Transverse colon (tissue), 4 donors: ENCODE results near the gene CHCHD3. TPM values are rescaled to one million over a fixed set of nuclear protein-coding genes. Genes with fewer than 3 reads are reported as not detected.

ENCODE experiments used
- DNase-seq: peaks from one replicate; pipeline ENCODE4 v3.0.0-alpha.2; 2019
- H3K27ac ChIP-seq, 4 donors: fragments of 200-600 bp; sonication (generic); 2 replicates each; pipeline ENCODE4 v1.5.1; 2016 to 2018; ENCODE audit warnings: inconsistent platforms in 4 of 4
- H3K27me3 ChIP-seq: fragments of 200-600 bp; sonication (generic); 2 replicates; pipeline ENCODE4 v1.5.1; 2017; ENCODE audit warnings: inconsistent platforms
- H3K36me3 ChIP-seq, 4 donors: fragments of 200-600 bp; sonication (generic); 2 replicates each; pipeline ENCODE4 v1.5.1; 2017 to 2019; ENCODE audit warnings: inconsistent platforms in 4 of 4
- H3K4me1 ChIP-seq, 4 donors: fragments of 200-600 bp; sonication (generic); 2 replicates each; pipeline ENCODE4 v1.5.1; 2017 to 2020; ENCODE audit warnings: inconsistent platforms in 4 of 4
- H3K4me3 ChIP-seq, 4 donors: fragments of 200-600 bp; sonication (generic); 1 replicate in 1 of 4; 2 replicates in 3 of 4; pipeline versions ENCODE4 v1.5.1 to v1.6.1; 2017 to 2019; ENCODE audit warnings: inconsistent platforms in 4 of 4
- H3K9me3 ChIP-seq, 2 donors: fragments of 200-600 bp; sonication (generic); 2 replicates each; pipeline ENCODE4 v1.5.1; 2017 to 2019; ENCODE audit warnings: inconsistent platforms in 2 of 2
- EP300 ChIP-seq: sonication (generic); formaldehyde crosslinking; IDR thresholded peaks from one replicate; pipeline ENCODE4 v1.6.1; 2017; ENCODE audit warnings: antibody characterized with exemption, low read depth
- POLR2A ChIP-seq: fragments of 450-650 bp; IDR thresholded peaks from one replicate; pipeline ENCODE4 v1.6.1; 2016; ENCODE audit warnings: antibody characterized with exemption, mild to moderate bottlenecking, moderate library complexity
- POLR2AphosphoS5 ChIP-seq, 3 donors: sonication (generic); formaldehyde crosslinking; IDR thresholded peaks; one replicate each; pipeline ENCODE4 v1.6.1; 2016; ENCODE audit warnings: antibody characterized with exemption in 3 of 3
- WGBS, 2 donors: methylation state at CpG; one replicate each; pipeline ENCODE4 v1.1.5; 2018; ENCODE audit warnings: low coverage in 1 of 2; 5-methylcytosine and 5-hydroxymethylcytosine counted together
- in situ Hi-C, 4 donors: fragments of 200-750 bp; cut with MboI; loops; one replicate each; pipeline versions ENCODE4 v1.15.0 to v1.15.1; 2017; ENCODE audit warnings: low sequenced_read_pairs in 3 of 4, low pct_ligation_motif_present in 1 of 4, low pct_unique_long_range_greater_than_20kb in 1 of 4
- intact Hi-C: fragments of 100-400 bp; cut with DNase I; formaldehyde crosslinking; loops from one replicate; pipeline ENCODE4 v1.15.1; 2023; ENCODE audit warnings: low total_unique reads
- total RNA-seq, 4 donors: library from RNA; depleted of rRNA; stranded (reverse); fragments of >200 nt; gene quantifications; one replicate each; pipeline ENCODE4 v1.1.0, GENCODE V29; 2016
- TF ChIP-seq, protein P1 (sequence below), 5 experiments: fragments of 200-600 bp in 3 of 5; fragments of 450-650 bp in 2 of 5; sonication (generic) in 3 of 5; IDR thresholded peaks; 1 replicate in 2 of 5; 2 replicates in 3 of 5; pipeline ENCODE4 v1.5.1; 2016 to 2017; ENCODE audit warnings: antibody characterized with exemption in 5 of 5, inconsistent platforms in 3 of 5, mild to moderate bottlenecking in 2 of 5, moderate library complexity in 1 of 5

The CHCHD3 gene
- total RNA-seq, 4 donors from 2014 or later: 49.4 to 78.1 (median 52.9) TPM

DNA sequence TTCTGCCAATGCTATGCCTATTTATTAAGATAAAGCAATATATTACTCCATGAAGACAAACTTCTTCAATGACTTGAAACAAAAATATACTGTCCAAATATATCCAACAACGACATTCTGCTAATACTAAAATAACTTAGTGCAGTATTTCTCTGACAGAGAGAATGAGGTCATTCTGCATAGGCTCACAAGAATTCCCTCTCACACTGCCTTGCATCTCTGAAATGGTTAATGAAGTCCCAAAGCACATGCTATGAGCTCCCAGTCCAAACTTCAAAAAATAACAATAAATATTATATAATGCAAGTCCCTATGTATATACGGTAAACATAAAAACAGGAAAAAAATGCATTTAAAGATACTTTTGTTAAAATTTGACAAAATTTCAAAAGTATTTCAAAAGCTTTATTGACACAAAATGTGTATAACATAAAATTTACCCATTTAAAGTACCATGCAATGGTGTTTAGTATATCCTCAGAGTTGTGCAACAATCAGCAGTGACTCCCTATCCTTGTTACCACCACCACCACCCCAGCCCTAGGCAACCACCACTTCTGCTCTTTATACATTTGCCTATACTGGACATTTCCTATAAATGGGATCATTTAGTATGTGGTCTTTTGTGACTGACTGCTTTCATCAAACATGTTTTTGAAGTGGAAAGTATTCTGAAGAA lies 27.6 kb downstream of the CHCHD3 start:
- in situ Hi-C loops: no loop called here
- Histone ChIP-seq H3K4me1 (peaks cover 3 to 31% (median 11%) of the 10 kb centered on the region in 4 donors), H3K4me3 (no peak overlapping the region), H3K9me3 (no peaks in the 10 kb centered on the region), H3K27ac (no peak overlapping the region), H3K27me3 (no peaks in the 10 kb centered on the region), H3K36me3 (no peaks in the 10 kb centered on the region)
- WGBS, 2 donors: 78 to 80% methylated on average over 2 of the region's 2 CpGs
- intact Hi-C loops: no loop called here
- no peak for DNase-seq
- TF ChIP-seq EP300 (no peak), POLR2AphosphoS5 (IDR thresholded peaks at IDR 0.05) (no peak), POLR2A (no peak)
- TF ChIP-seq, protein P1, sequence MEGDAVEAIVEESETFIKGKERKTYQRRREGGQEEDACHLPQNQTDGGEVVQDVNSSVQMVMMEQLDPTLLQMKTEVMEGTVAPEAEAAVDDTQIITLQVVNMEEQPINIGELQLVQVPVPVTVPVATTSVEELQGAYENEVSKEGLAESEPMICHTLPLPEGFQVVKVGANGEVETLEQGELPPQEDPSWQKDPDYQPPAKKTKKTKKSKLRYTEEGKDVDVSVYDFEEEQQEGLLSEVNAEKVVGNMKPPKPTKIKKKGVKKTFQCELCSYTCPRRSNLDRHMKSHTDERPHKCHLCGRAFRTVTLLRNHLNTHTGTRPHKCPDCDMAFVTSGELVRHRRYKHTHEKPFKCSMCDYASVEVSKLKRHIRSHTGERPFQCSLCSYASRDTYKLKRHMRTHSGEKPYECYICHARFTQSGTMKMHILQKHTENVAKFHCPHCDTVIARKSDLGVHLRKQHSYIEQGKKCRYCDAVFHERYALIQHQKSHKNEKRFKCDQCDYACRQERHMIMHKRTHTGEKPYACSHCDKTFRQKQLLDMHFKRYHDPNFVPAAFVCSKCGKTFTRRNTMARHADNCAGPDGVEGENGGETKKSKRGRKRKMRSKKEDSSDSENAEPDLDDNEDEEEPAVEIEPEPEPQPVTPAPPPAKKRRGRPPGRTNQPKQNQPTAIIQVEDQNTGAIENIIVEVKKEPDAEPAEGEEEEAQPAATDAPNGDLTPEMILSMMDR (IDR thresholded peaks at IDR 0.05): no peak

DNA sequence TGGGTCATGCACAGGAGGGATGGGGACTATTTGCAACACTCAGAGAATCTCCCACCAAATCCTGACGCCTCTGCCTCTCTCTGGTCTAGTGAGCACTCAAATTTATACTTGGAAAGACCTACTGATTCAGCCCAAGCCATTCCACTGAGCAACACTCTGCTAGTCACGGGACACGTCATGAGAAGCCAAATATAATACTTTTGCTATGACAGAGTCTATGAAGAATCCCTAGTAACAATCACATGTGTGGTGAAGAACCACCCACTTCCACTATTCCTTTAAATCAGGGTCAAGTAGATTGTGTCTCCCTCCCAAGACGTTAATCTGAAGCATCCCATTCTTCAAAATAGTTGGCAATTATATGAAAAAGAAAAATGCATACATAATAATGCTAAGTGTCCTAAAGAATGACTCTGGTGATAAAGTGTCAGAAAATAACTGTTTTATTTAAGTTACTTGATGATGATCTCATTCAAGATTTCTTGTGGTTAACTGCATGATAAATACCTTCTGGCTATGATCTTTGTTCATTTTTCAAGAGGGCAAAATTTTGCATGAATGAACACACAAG lies 28.5 kb downstream of the CHCHD3 start:
- TF ChIP-seq EP300 (no peak), POLR2A (no peak), POLR2AphosphoS5 (IDR thresholded peaks at IDR 0.05) (no peak)
- TF ChIP-seq, protein P1 (IDR thresholded peaks at IDR 0.05): no peak
- Histone ChIP-seq H3K27me3 (no peaks in the 10 kb centered on the region), H3K36me3 (no peaks in the 10 kb centered on the region), H3K9me3 (no peaks in the 10 kb centered on the region), H3K4me3 (no peak overlapping the region), H3K4me1 (peaks cover 3 to 31% (median 11%) of the 10 kb centered on the region in 4 donors), H3K27ac (peak overlapping the region in 2 of 4 donors; percentile 33 to 54)
- no peak for DNase-seq
- intact Hi-C loops (no loop called here), in situ Hi-C loops (no loop called here)
- 48 to 57% methylated on average over 4 of the region's 4 CpGs for WGBS, 2 donors

DNA sequence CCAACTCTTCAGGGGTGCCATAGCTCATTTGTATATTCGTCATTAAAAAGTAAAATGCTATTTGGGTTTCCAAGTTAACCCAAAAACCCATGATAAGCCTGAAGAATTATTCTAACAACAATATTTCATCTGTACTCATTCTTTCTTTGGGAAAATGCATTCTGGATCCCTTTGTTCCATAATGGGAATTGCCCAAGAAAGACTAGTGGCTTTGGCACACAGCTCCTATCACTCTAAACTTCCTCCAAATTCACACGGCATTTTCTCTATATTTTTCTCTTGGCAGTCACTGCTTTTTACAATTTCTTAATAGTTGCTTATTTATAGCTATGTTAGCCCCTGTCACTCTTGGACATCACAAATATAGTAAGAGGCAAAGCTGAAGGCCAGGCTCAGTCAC lies 29.1 kb downstream of the CHCHD3 start:
- Histone ChIP-seq H3K4me3 (no peak overlapping the region), H3K27me3 (no peaks in the 10 kb centered on the region), H3K27ac (peak overlapping the region in 2 of 4 donors; percentile 33 to 54), H3K36me3 (no peaks in the 10 kb centered on the region), H3K4me1 (peaks cover 3 to 31% (median 11%) of the 10 kb centered on the region in 4 donors), H3K9me3 (no peaks in the 10 kb centered on the region)
- 77 to 81% methylated on average over 2 of the region's 2 CpGs for WGBS, 2 donors
- in situ Hi-C loops: no loop called here
- no peak for DNase-seq
- intact Hi-C loops: no loop called here
- TF ChIP-seq, protein P1 (IDR thresholded peaks at IDR 0.05): no peak
- TF ChIP-seq EP300 (no peak), POLR2A (no peak), POLR2AphosphoS5 (IDR thresholded peaks at IDR 0.05) (no peak)

DNA sequence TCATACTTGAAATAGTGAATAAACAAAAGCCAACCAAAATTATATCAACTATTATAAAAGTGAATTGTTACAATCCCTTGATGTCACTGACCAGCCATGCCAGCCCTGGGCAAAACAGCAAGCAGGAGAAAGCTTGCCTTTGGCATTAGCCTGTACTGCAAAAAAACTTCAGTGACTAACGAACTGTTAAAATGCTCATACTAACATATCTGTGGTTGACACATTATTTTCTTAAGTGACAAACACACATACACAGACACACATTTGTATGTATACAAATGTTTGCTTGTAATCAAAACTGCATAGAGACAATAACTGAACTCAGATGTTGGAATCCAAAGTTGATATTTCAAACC lies 29.5 kb downstream of the CHCHD3 start:
- no peak for DNase-seq
- Histone ChIP-seq H3K9me3 (no peaks in the 10 kb centered on the region), H3K36me3 (no peaks in the 10 kb centered on the region), H3K27ac (no peak overlapping the region), H3K4me3 (no peak overlapping the region), H3K4me1 (peaks cover 3 to 31% (median 11%) of the 10 kb centered on the region in 4 donors), H3K27me3 (no peaks in the 10 kb centered on the region)
- no peak for TF ChIP-seq POLR2AphosphoS5 (IDR thresholded peaks at IDR 0.05)
- TF ChIP-seq EP300: no peak
- TF ChIP-seq POLR2A: no peak
- TF ChIP-seq, protein P1 (IDR thresholded peaks at IDR 0.05): no peak
- WGBS, 2 donors: 83% methylated on average over 1 of the region's 1 CpG; no CpG with 5 or more reads in 1 of the 2 donors
- intact Hi-C loops (no loop called here), in situ Hi-C loops (no loop called here)
